Left cardiac atrium (tissue), 4 donors: ENCODE results near the gene DMTF1. TPM values are rescaled to one million over a fixed set of nuclear protein-coding genes. Genes with fewer than 3 reads are reported as not detected.
A peak's percentile ranks its signal among the peaks of the same experiment; 100 is the strongest.
"Not testable (repeated sequence)": the region's sequence is repeated elsewhere in the genome, so short reads cannot be mapped to it uniquely, and the experiment has no call there.

Source experiments
- ATAC-seq, 2 donors: fragments of 200-7000 bp; cut with Tn5 transposase; one replicate each; pipeline ENCODE4 v1.9.1; 2020; ENCODE audit warnings: mild to moderate bottlenecking in 2 of 2, moderate library complexity in 2 of 2
- DNase-seq: peaks from one replicate; pipeline ENCODE4 v3.0.0-alpha.2; 2020
- intact Hi-C, 2 donors: fragments of 100-400 bp; cut with DNase I; formaldehyde crosslinking; loops; one replicate each; pipeline versions ENCODE4 v1.14.1 to v1.15.1; 2022 to 2023
- total RNA-seq, 2 donors: library from RNA; stranded (reverse); fragmentation: NEBNext Ultra II Directional; extraction: Animal tissue kit (Norgen Biotek cat#: 25700); gene quantifications; one replicate each; pipeline ENCODE4 v1.2.1, GENCODE V29; 2021
- donor health status: DM: no; HTN: yes; CAD: no.
- donor health status: DM: no; HTN: yes; CAD: no; lungs with severe emphysema.
- donor health status: DM: yes; HTN: yes; CAD: no.
- donor health status: Dilated cardiomyopathy.

DMTF1 gene
- total RNA-seq, 2 donors from 2014 or later = 25.4 to 31.7 TPM

GRCh38 chr7:87215046-87215445 is 62.8 kb downstream of the DMTF1 start:
- intact Hi-C loops = loop anchor here in 1 of 2 donors (10.0 kb wide), 1 partner anchor 60 kb away; the partner anchor contains the start of gene DMTF1

GRCh38 chr7:87216701-87217508 is 64.7 kb downstream of the DMTF1 start:
- DNase-seq (no peak), ATAC-seq (no peak)
- intact Hi-C loops = loop anchor here in 1 of 2 donors (10.0 kb wide), 1 partner anchor 62 kb away; the partner anchor contains the start of gene DMTF1

More at GRCh38 chr7:87215046-87215445, 62.8 kb downstream of the DMTF1 start:
- ATAC-seq = no peak
- DNase-seq = no peak

- intact Hi-C loops = loop anchor here in 1 of 2 donors (10.0 kb wide), 1 partner anchor 63 kb away; the partner anchor contains the start of gene DMTF1
- ATAC-seq = no peak
- no peak for DNase-seq
These were observed 65.9 kb downstream of the DMTF1 start for GRCh38 chr7:87217983-87218653.

GRCh38 chr7:87218796-87219544 is 66.7 kb downstream of the DMTF1 start:
- DNase-seq = peak; percentile 75
- peak; percentile 52 to 64 for ATAC-seq
- intact Hi-C loops = loop anchor here in 1 of 2 donors (10.0 kb wide), 1 partner anchor 64 kb away; the partner anchor contains the start of gene DMTF1

GRCh38 chr7:87219545-87220025 is 67.3 kb downstream of the DMTF1 start, which contains the start of gene TMEM243:
TSS of gene TMEM243 (minus strand) at chr7:87219732. CDS start at chr7:87219503, 229 bp downstream.
- peak; percentile 87 to 94 for ATAC-seq
- intact Hi-C loops = loop anchor here in 1 of 2 donors (10.0 kb wide), 1 partner anchor 65 kb away; the partner anchor contains the start of gene DMTF1

GRCh38 chr7:87220026-87220733 is 67.9 kb downstream of the DMTF1 start:
- intact Hi-C loops = no loop called here
- DNase-seq = peak; percentile 87
- ATAC-seq = peak; percentile 84 to 92

More at GRCh38 chr7:87219545-87220025, 67.3 kb downstream of the DMTF1 start, which contains the start of gene TMEM243:
- DNase-seq = peak; percentile 87

- intact Hi-C loops = no loop called here
- no peak for DNase-seq
- no peak for ATAC-seq
These were observed 68.5 kb downstream of the DMTF1 start for GRCh38 chr7:87220734-87221215.

GRCh38 chr7:87223666-87224065 is 71.4 kb downstream of the DMTF1 start:
- intact Hi-C loops = no loop called here
- DNase-seq (no peak), ATAC-seq (no peak)

GRCh38 chr7:87225696-87226095 is 73.4 kb downstream of the DMTF1 start:
- intact Hi-C loops = no loop called here
- ATAC-seq (no peak), DNase-seq (no peak)

- intact Hi-C loops = no loop called here
- ATAC-seq = no peak
- DNase-seq = no peak
These were observed 74.2 kb downstream of the DMTF1 start for GRCh38 chr7:87226495-87226894.

- intact Hi-C loops = loop anchor here in 1 of 2 donors (10.0 kb wide), 1 partner anchor 296 kb away; no protein-coding TSS in a partner anchor
- peak; percentile 86 to 91 for ATAC-seq
- peak; percentile 29 for DNase-seq
These were observed 79.0 kb downstream of the DMTF1 start for GRCh38 chr7:87231258-87231657.

GRCh38 chr7:87231711-87232110 is 79.5 kb downstream of the DMTF1 start:
- intact Hi-C loops = loop anchor here in 1 of 2 donors (10.0 kb wide), 1 partner anchor 297 kb away; no protein-coding TSS in a partner anchor
- DNase-seq = no peak
- peak; percentile 56 to 57 for ATAC-seq

- no peak for ATAC-seq
- no peak for DNase-seq
- intact Hi-C loops = loop anchor here (5.0 to 10.0 kb wide), 2 partner anchors 300 to 308 kb away; no protein-coding TSS in a partner anchor
These were observed 82.7 kb downstream of the DMTF1 start for GRCh38 chr7:87234949-87235348.

GRCh38 chr7:87238464-87239051 is 86.3 kb downstream of the DMTF1 start:
- intact Hi-C loops = loop anchor here (5.0 to 10.0 kb wide), 2 partner anchors 304 to 311 kb away; no protein-coding TSS in a partner anchor
- not testable (repeated sequence) for ATAC-seq, DNase-seq

GRCh38 chr7:87245671-87246070 is 93.4 kb downstream of the DMTF1 start:
- DNase-seq, intact Hi-C loops, ATAC-seq: not testable (repeated sequence)
